GM21447 (cell line): ENCODE measurements around the gene MTCH2.
A peak's percentile ranks its signal among the peaks of the same experiment; 100 is the strongest.

Experiments used
- ATAC-seq: cut with Tn5 transposase; IDR thresholded peaks from one replicate; pipeline ENCODE4 v1.9.1; 2021; ENCODE audit not compliant: unreplicated experiment

The MTCH2 gene

DNA sequence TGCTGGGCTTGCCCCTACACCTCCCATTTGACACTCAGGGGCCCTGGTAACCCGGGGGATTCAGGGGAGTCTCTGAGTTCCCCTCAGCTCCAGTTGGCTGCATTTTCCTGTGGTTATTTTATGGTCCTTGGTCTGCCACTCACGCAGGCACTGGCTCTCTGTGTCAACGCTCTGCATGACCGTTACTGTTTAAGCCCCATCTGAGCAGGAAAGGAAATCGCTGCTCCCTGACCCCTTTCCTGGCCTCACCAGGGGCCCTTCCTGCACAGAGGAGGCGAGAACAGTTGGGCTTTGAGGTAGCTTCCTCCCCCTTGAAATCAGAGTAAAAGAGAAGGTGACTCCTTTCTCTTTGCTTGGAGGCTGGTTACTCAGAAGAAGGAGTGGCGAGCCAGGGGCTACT is 50.6 kb downstream of the MTCH2 start:
- ATAC-seq = no peak

DNA sequence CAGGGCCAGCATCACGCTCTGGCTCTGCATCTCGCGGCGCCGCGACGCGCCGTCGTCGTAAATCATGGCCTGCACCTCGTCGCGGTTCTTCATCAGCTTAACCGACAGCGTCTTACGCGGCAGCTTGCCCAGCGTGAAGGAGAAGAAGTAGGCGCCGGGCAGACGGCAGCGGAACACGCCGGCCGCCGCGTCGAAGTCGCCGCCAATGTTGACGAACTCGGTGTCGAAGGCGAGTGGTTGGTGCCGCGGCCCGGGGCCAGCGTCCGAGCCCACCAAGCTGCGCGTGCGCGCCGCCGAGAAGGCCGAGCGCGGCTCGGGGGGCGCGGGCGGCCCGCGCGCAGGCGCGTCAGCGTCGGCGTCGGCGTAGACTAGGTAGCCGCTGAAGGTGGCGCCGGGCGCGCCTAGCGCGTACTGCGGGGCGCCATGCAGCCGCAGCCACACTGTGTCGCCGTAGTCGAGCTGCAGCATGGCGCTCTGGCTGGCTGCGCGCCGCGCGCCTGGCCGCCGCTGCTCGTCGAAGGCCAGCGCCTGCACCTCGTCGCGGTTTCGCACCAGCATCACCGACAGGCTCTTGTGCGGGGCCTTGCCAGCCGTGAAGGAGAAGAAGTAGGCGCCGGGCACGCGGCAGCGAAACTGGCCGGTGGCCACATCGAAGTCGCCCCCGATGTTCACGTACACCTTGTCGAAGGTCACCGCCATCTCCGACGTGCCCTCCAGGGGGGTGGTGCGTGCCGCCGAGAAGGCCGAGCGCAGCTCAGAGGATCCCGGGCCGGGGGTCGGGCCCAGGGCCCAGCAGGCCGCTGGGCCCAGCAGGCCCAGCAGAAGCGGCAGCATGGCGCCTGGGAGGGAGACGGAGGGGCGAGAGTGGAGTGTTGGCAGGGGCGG is 52.1 kb downstream of the MTCH2 start:
- ATAC-seq = no peak

DNA sequence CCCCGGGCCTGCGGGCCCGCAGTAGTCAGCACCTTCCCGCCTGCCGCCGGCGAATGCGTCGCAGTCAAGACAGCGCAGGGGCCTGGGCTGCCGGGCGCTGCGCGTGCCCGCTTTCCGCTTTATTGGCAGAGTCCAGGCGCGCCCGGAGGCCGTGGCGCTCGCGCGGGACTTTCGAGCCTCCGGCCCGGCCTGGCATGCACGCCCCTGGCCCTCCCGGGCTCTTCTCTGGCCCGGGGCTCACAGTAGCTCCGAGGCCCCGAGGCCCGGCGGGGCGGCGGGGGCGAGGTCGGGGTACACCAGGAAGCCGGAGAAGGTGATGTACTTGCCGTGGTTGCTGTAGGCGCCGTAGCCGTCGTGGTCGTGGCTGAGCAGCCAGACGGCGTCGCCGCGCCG is 52.8 kb downstream of the MTCH2 start:
- no peak for ATAC-seq

DNA sequence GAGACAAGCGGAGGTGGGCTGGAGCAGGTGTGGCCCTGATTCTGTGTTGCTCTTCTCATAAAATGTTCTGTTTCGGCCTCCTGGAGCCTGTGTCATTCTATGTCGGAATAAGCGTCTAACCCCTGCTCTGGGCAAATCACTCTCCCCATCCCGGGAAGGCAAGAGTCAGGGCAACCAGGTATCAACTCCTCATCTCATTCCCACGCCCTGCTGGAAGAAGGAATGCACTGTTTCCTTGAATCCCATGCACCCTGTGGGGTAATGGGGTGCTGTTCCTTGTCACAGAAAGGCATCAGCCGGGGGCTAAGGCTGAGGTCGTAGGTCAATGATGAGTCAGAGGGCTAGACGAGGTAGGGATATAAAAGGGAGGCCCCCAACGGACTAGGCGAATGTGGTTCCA is 53.2 kb downstream of the MTCH2 start:
- ATAC-seq = no peak

DNA sequence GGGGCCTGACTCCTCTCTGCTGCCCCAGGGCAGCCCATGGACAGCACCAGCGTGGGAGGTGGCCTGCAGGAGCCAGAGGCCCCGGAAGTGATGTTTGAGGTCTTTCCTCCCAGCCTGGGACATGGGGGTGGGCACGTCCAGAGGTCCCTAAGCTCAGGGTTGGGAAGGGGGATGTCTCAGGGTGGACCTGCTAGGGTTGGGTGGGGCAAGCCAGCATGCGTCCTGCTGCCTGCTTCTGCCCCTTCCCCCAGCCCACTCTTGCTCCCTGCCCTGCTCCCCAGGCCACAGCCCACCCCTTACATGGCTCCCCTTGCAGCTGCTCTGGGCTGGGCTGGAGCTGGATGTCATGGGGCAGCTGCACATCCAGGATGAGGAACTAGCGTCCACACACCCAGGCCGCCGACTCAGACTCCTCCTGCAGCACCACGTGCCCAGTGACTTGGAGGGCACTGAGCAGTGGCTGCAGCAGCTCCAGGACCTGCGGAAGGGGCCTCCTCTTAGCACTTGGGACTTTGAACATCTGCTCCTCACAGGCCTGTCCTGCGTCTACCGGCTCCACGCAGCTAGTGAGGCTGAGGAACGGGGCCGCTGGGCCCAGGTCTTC is 54.5 kb downstream of the MTCH2 start:
- no peak for ATAC-seq

DNA sequence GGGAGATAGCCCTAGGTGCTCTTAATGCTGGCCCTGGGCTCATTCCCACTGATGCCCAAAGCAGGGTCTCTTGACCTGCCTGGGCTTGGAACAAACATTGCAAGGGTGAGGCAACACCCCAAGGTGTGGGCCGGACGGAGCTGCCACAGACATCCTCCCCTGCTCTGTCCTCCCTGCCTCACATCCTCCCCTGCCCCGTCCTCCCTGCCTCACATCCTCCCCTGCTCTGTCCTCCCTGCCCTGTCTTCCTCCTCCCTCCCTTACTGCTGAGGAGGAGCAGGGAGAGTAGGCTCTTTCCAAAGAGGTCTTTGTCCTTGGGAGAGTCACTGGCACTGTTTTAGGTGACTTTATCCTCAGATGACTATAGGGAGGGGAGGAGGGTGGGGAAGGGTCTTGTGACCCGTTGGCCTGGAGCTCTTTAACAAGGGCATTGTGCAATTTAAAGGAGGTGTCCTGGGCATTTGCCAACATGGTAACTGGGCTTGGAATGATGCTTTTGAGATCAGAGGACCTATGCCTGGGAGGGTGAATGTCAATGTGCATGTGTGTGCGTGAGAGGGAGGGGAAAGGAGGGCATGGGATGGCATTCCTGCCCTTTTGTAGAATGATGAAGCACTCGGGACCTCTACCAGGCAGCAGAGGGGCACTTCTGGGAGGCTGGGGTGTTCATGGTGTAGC is 55.2 kb downstream of the MTCH2 start:
- ATAC-seq = no peak

DNA sequence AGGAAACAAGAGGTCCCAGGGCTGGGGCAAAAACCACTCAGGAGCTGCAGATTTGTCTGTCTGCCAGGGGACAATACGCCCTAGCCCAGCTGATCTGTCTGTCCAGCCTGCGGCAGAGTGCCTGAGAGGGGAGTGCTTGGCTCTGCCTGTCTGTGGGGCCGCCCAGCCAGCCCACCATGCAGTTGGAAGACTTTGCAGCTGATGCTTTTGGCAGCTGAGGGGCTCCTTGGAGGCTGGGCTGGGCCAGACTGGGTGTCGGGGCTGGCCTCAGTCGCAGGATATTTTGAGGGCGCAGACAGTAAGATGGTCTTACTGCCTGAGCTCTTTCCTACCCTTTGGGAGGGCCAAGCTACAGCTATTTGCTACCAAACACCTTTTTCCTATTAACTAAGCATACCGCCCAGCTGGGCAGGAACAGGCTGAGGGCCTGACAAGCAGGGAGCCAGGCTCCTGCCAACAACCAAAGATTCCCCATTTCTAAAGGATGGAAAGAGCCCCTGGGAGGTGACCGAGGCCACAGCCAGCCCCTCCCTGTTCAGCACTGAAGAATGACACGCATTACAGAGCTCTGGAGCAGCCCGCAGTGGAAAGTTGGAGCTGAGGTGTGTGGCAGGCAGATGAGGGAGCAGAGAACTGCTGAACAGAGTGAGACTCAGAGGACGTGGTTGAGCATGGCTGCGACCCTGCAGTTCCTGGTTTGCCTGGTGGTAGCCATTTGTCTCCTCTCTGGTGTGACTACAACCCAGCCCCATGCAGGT is 56.1 kb downstream of the MTCH2 start, which contains the start of gene FAM180B:
Gene FAM180B, plus strand, starts transcription at position 581 of the 758 bp plus-strand sequence. Its CDS starts 91 bp downstream, at position 672.
- ATAC-seq = no peak

DNA sequence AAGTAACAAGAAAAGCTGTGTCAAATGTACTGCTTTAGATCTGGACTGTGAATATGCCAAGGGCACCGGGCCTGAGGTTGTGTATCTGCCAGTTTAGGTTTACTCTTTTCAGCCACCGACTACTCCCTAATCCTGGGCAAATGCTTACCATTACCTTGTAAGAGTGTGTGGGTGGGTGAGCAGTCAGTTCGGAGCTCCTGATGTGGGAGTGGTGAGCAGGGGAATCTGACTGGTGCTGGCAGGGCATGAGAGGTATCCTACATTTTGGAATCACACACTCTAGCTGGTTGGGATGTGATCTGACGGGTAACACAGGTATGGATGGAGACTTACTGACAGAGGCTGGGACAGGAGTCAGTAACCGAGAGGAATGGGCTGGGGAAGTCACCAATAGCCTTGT is 58.5 kb downstream of the MTCH2 start:
- ATAC-seq = no peak

DNA sequence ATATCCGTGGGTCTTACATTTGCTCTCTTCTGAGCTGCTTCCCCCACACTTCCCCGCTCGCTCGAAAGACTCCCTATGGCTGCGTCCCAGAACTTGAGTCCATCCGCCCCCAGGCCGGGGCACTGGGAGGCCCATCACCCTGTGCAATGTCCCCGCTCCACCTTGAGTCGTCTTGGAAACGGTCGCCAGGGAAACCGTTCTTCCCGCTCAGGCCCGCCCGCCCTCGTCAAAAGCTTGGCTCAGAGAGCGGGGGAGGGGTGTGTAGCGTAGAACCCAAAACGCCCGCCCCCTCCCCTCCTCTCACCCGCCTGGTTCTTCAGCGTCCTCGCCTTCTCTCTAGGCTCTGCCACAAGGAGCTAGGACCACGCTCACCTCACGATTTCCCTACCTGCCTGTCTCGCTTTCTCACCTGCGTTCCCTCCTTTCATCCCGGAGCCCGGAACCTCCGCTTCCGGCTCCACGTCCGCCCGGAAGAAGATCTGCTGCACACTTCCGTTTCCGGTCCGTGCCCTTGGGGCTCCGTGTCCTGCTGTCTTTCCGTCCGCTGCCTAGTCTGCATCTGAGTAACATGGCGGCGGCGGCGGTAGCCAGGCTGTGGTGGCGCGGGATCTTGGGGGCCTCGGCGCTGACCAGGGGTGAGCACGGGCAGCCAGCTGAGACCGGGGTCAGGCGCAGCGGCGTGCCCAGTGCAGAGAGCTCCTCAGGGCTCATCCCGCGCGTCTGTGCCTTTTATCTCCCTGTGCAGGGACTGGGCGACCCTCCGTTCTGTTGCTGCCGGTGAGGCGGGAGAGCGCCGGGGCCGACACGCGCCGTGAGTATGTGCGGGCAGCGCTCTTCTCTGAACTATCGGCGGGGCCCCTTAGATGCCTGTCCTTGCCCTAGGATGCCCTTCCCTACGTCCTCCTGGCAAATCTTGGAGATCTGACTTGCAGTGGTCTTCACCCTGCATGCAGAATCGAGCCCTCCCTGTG is 63.5 kb downstream of the MTCH2 start, which contains the start of the genes KBTBD4 and NDUFS3:
Gene KBTBD4, minus strand, starts transcription at position 447 of the 971 bp plus-strand sequence. Its CDS starts 19 bp downstream, at position 428.
Gene NDUFS3, plus strand, starts transcription at position 551 of the 971 bp plus-strand sequence. Its CDS starts 18 bp downstream, at position 569.
- peak; percentile 91 for ATAC-seq

DNA sequence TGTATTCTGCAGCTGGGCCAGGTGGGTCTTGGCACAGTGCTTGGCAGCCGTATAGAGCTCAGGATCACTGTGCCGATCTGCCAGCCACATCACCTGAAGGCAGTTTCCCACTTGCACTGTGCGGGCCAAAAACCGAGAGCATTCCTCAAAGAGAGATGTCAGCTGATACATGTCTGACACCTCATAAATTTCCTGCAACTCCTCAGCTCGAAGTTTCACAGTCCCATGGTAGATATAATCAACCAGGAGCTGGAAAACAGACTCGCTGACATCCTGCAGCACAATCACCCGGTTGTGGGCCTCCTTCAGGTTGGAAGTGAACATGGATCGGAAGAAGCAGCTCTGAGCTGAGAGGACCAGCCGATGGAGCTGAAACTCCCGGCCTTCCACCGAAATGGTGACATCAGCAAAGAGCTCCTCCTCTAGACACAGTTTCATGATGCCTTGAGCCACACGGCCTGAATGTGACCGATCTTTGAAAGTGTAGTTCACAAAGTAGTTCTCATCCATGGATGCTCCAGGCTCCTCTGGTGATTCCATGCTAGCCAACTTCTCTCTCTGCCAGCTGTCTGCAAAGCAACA is 64.8 kb downstream of the MTCH2 start:
- ATAC-seq = no peak

DNA sequence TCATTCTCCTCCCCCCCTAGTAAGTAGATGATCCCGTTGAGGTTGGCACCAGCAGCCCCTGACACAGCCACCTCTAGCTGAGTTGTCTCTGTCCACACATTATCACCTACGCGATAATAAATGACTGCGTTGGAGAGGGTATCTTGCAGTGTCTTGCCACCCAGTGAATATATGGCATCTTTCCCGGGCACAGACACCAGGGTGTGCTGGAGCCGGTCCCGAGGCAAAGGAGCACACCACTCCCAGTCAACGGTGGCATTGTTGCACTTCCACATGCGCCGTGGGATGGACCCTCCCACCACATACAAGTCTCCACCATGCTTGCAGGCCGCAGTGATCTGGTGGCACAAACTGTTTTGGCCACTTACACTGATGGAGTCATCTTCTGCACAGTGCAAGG is 69.0 kb downstream of the MTCH2 start:
- ATAC-seq = no peak

DNA sequence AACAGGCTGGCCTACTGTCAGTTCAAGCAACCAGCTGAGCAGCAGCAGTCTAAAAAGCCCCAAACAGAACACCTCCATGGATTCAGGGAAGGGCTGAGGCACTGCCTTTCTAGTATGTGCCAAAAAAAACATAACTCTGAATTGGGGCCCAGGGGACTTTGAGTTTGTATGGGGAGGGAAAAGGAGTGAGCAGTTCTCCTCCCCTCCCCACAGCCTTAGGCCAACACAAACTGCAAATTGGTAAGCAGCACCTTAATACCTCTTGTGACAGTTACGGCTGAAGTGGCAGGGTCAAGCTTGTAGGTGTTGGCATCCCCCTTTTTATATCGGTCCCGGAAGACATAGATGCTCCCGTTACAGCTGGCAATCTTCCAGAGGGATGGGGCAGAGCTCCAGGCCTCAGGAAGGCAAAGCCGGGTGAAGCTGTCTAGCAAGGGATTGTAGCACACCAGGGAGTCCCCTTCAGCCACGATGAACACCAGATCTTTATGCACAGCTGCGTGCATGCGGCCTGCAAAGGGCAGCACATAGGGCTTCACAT is 69.6 kb downstream of the MTCH2 start:
- ATAC-seq = no peak

DNA sequence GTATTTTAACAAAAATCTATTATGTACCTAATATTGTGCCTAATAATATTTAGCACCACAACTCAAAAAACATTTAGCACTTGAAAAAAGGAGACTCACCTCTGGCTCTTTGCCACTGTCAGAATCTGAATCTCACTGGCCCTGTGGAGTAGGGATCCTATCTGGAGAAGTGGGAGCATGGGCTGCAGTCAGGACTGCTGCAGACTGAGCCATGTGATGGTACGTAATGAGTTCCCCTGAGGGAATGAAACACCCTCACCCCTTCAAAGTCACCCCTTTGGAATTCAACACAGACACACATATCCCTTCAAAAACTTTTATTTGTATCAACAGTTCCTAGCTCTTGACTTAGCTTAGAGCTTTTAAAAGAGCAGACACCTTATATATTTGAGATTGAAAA is 70.5 kb downstream of the MTCH2 start:
- no peak for ATAC-seq

DNA sequence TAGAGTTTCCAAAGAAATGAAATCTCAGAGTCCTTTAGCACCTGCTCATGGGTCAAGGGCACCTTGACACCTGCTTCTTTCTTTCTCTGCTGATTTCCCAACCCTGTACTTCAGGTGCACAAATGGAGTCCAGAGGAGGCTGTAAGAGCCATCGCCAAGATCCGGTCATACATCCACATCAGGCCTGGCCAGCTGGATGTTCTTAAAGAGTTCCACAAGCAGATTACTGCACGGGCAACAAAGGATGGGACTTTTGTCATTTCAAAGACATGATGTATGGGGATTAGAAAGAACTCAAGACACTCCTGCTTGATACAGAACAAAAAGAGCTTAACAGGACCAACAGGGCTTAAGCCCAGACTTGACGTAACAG is 71.0 kb downstream of the MTCH2 start:
- ATAC-seq = no peak

DNA sequence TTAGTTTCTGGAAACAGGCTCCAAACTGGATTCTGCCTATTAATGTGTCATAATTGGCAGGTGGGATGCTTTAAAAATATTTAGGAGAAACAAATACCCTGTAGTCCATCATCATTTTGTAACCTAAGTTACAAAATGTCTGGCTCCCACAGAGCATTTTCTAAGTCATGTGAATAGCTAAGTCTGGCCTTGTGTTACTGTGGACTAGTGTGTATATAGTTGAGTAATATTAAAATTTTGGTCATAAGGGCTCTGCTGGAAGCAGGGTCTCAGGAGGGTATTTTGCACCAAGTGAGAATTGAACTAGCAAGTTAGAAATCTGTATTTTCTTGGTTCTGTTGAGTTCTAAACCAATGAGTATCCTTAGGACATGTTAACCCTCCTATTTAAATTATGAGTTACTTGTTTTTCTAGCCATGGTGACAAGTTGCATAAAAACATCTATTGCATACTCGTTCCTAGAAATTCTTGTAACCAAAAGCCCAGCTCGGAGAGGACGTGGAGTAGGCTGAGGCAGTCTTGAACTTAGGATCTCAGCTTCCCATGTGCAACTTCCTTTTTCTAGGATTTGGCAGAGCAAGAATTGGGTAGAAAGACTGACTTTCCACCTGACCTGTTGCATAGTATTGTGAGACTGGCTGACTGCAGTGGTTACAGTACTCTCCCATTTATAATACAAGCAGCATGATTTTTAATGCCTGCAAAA is 71.6 kb downstream of the MTCH2 start:
- no peak for ATAC-seq

DNA sequence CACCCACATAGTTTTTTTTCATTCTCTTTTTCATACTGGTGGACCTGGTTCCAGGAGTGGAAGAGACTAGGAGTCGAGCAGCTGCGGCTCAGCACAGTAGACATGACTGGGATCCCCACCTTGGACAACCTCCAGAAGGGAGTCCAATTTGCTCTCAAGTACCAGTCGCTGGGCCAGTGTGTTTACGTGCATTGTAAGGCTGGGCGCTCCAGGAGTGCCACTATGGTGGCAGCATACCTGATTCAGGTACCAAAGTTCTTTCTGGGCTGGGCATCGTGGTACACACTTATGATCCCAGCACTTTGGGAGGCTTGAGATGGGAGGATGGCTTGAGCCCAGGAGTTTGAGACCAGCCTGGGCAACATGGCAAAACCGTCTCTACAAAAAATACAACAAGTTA is 72.7 kb downstream of the MTCH2 start:
- no peak for ATAC-seq
